HFFc6 (cell line): Measurements from ENCODE around the gene CYP24A1. TPM values are rescaled to one million over a fixed set of nuclear protein-coding genes. Genes with fewer than 3 reads are reported as not detected.

Experiments
- DNase-seq: peaks from one replicate; pipeline ENCODE4 v3.0.0-alpha.2; 2018
- H3K27ac Mint-ChIP-seq: 2 replicates; pipeline ENCODE4 v1.8.0; 2020; ENCODE audit warnings: mild to moderate bottlenecking, mixed read lengths
- H3K27me3 Mint-ChIP-seq: 2 replicates; pipeline ENCODE4 v1.8.0; 2021; ENCODE audit warnings: mild to moderate bottlenecking, moderate library complexity, mixed read lengths; ENCODE audit not compliant: insufficient read depth
- H3K36me3 Mint-ChIP-seq: 2 replicates; pipeline ENCODE4 v1.8.0; 2021; ENCODE audit warnings: low read depth, mixed read lengths
- H3K4me1 Mint-ChIP-seq: 2 replicates; pipeline ENCODE4 v1.8.0; 2020; ENCODE audit warnings: low read depth, mixed read lengths
- H3K4me3 Mint-ChIP-seq: 2 replicates; pipeline ENCODE4 v1.8.0; 2020; ENCODE audit warnings: mild to moderate bottlenecking, moderate library complexity, mixed read lengths
- H3K9me3 Mint-ChIP-seq: 2 replicates; pipeline ENCODE4 v1.8.0; 2020; ENCODE audit warnings: mild to moderate bottlenecking, mixed read lengths
- CTCF ChIP-seq: fragments of 200-600 bp; sonication (generic); IDR thresholded peaks from 2 replicates; pipeline ENCODE4 v1.5.0; 2021; ENCODE audit warnings: antibody characterized with exemption, mild to moderate bottlenecking
- total RNA-seq, 6 experiments: library from RNA; stranded (reverse); fragmentation: NEBNext Ultra II Directional; extraction: Animal tissue kit (Norgen Biotek cat#: 25700); gene quantifications; 2 replicates in 1 of 6; 3 replicates in 5 of 6; pipeline ENCODE4 v1.2.3, GENCODE V29; 2021

The CYP24A1 gene
- total RNA-seq, 6 experiments from 2014 or later = 0.11 to 1.1 (median 0.37) TPM; not detected in 2

- H3K4me1 Mint-ChIP-seq = peaks cover 12% of the 10 kb centered on the region
- H3K36me3 Mint-ChIP-seq = no peaks in the 10 kb centered on the region
- DNase-seq = no peak
- no peak overlapping the region for H3K4me3 Mint-ChIP-seq
- no peak for TF ChIP-seq CTCF
- H3K9me3 Mint-ChIP-seq = no peaks in the 10 kb centered on the region
- peaks cover 5% of the 10 kb centered on the region for H3K27me3 Mint-ChIP-seq
- H3K27ac Mint-ChIP-seq = no peak overlapping the region
Measured at GRCh38 chr20:54188132-54188849, 14.5 kb upstream of the CYP24A1 start.

GRCh38 chr20:54184904-54185626, 11.3 kb upstream of the CYP24A1 start:
- Mint-ChIP-seq H3K27me3 (peaks cover 8% of the 10 kb centered on the region), H3K9me3 (no peaks in the 10 kb centered on the region), H3K4me3 (no peak overlapping the region), H3K4me1 (peaks cover 10% of the 10 kb centered on the region), H3K27ac (no peak overlapping the region), H3K36me3 (no peaks in the 10 kb centered on the region)
- DNase-seq = no peak
- no peak for TF ChIP-seq CTCF

GRCh38 chr20:54184071-54184470, 10.3 kb upstream of the CYP24A1 start:
- no peaks in the 10 kb centered on the region; the same call in none of the 2 replicates for H3K4me1 Mint-ChIP-seq
- no peaks in the 10 kb centered on the region for H3K9me3 Mint-ChIP-seq
- no peak overlapping the region for H3K4me3 Mint-ChIP-seq
- H3K27me3 Mint-ChIP-seq = peaks cover 8% of the 10 kb centered on the region
- DNase-seq = no peak
- no peak for TF ChIP-seq CTCF
- H3K36me3 Mint-ChIP-seq = no peaks in the 10 kb centered on the region
- H3K27ac Mint-ChIP-seq = no peak overlapping the region

- Mint-ChIP-seq H3K4me3 (no peak overlapping the region), H3K9me3 (no peaks in the 10 kb centered on the region), H3K36me3 (no peaks in the 10 kb centered on the region), H3K27me3 (peaks cover 8% of the 10 kb centered on the region), H3K4me1 (peaks cover 8% of the 10 kb centered on the region), H3K27ac (no peak overlapping the region)
- DNase-seq = no peak
- TF ChIP-seq CTCF = no peak
Measured at GRCh38 chr20:54180931-54181330, 7.1 kb upstream of the CYP24A1 start.

GRCh38 chr20:54179946-54180345, 6.2 kb upstream of the CYP24A1 start:
- Mint-ChIP-seq H3K27ac (no peak overlapping the region), H3K27me3 (peaks cover 9% of the 10 kb centered on the region), H3K4me1 (peaks cover 8% of the 10 kb centered on the region), H3K36me3 (no peaks in the 10 kb centered on the region), H3K4me3 (no peak overlapping the region), H3K9me3 (no peaks in the 10 kb centered on the region)
- DNase-seq = no peak
- no peak for TF ChIP-seq CTCF
